HFFc6 (cell line): ENCODE data around the gene LAT. TPM values are rescaled to one million over a fixed set of nuclear protein-coding genes. Genes with fewer than 3 reads are reported as not detected.

Experiments
- DNase-seq: peaks from one replicate; pipeline ENCODE4 v3.0.0-alpha.2; 2018
- H3K27ac Mint-ChIP-seq: 2 replicates; pipeline ENCODE4 v1.8.0; 2020; ENCODE audit warnings: mild to moderate bottlenecking, mixed read lengths
- H3K27me3 Mint-ChIP-seq: 2 replicates; pipeline ENCODE4 v1.8.0; 2021; ENCODE audit warnings: mild to moderate bottlenecking, moderate library complexity, mixed read lengths; ENCODE audit not compliant: insufficient read depth
- H3K36me3 Mint-ChIP-seq: 2 replicates; pipeline ENCODE4 v1.8.0; 2021; ENCODE audit warnings: low read depth, mixed read lengths
- H3K4me1 Mint-ChIP-seq: 2 replicates; pipeline ENCODE4 v1.8.0; 2020; ENCODE audit warnings: low read depth, mixed read lengths
- H3K4me3 Mint-ChIP-seq: 2 replicates; pipeline ENCODE4 v1.8.0; 2020; ENCODE audit warnings: mild to moderate bottlenecking, moderate library complexity, mixed read lengths
- H3K9me3 Mint-ChIP-seq: 2 replicates; pipeline ENCODE4 v1.8.0; 2020; ENCODE audit warnings: mild to moderate bottlenecking, mixed read lengths
- CTCF ChIP-seq: fragments of 200-600 bp; sonication (generic); IDR thresholded peaks from 2 replicates; pipeline ENCODE4 v1.5.0; 2021; ENCODE audit warnings: antibody characterized with exemption, mild to moderate bottlenecking
- total RNA-seq, 6 experiments: library from RNA; stranded (reverse); fragmentation: NEBNext Ultra II Directional; extraction: Animal tissue kit (Norgen Biotek cat#: 25700); gene quantifications; 2 replicates in 1 of 6; 3 replicates in 5 of 6; pipeline ENCODE4 v1.2.3, GENCODE V29; 2021

LAT gene
- total RNA-seq, 6 experiments from 2014 or later = 2.9 to 5.0 (median 4.4) TPM

GRCh38 chr16:29022196-29022595 is 37.3 kb downstream of the LAT start:
- Mint-ChIP-seq H3K27ac (no peak overlapping the region), H3K4me3 (no peak overlapping the region), H3K4me1 (no peaks in the 10 kb centered on the region), H3K36me3 (no peaks in the 10 kb centered on the region), H3K9me3 (no peaks in the 10 kb centered on the region), H3K27me3 (peaks cover 6% of the 10 kb centered on the region)
- no peak for TF ChIP-seq CTCF
- no peak for DNase-seq

GRCh38 chr16:29023279-29024277 is 38.7 kb downstream of the LAT start:
- Mint-ChIP-seq H3K9me3 (no peaks in the 10 kb centered on the region), H3K27me3 (peaks cover 6% of the 10 kb centered on the region), H3K4me1 (peaks cover 5% of the 10 kb centered on the region; the same call in 1 of the 2 replicates), H3K4me3 (no peak overlapping the region), H3K27ac (no peak overlapping the region), H3K36me3 (no peaks in the 10 kb centered on the region)
- DNase-seq = no peak
- no peak for TF ChIP-seq CTCF

- TF ChIP-seq CTCF = no peak
- Mint-ChIP-seq H3K9me3 (no peaks in the 10 kb centered on the region), H3K36me3 (no peaks in the 10 kb centered on the region), H3K4me1 (peaks cover 12% of the 10 kb centered on the region), H3K27ac (no peak overlapping the region), H3K4me3 (no peak overlapping the region), H3K27me3 (peaks cover 4% of the 10 kb centered on the region)
- no peak for DNase-seq
These were observed 39.4 kb downstream of the LAT start for GRCh38 chr16:29024278-29024677.

- H3K27ac Mint-ChIP-seq = no peak overlapping the region
- H3K36me3 Mint-ChIP-seq = no peaks in the 10 kb centered on the region
- TF ChIP-seq CTCF = no peak
These were observed 40.4 kb downstream of the LAT start for GRCh38 chr16:29025218-29025617.

GRCh38 chr16:29025735-29026134 is 40.9 kb downstream of the LAT start:
- peaks cover 16% of the 10 kb centered on the region for H3K4me1 Mint-ChIP-seq
- H3K27ac Mint-ChIP-seq = no peak overlapping the region
- H3K27me3 Mint-ChIP-seq = no peaks in the 10 kb centered on the region; the same call in none of the 2 replicates
- H3K9me3 Mint-ChIP-seq = no peaks in the 10 kb centered on the region
- H3K4me3 Mint-ChIP-seq = no peak overlapping the region
- H3K36me3 Mint-ChIP-seq = no peaks in the 10 kb centered on the region
- DNase-seq = no peak
- no peak for TF ChIP-seq CTCF

More at GRCh38 chr16:29025218-29025617, 40.4 kb downstream of the LAT start:
- Mint-ChIP-seq H3K4me3 (no peak overlapping the region), H3K4me1 (peaks cover 16% of the 10 kb centered on the region), H3K27me3 (peaks cover 3% of the 10 kb centered on the region), H3K9me3 (no peaks in the 10 kb centered on the region)
- no peak for DNase-seq
